Measurements from ENCODE around the gene MPPED1.

MPPED1 gene

DNA sequence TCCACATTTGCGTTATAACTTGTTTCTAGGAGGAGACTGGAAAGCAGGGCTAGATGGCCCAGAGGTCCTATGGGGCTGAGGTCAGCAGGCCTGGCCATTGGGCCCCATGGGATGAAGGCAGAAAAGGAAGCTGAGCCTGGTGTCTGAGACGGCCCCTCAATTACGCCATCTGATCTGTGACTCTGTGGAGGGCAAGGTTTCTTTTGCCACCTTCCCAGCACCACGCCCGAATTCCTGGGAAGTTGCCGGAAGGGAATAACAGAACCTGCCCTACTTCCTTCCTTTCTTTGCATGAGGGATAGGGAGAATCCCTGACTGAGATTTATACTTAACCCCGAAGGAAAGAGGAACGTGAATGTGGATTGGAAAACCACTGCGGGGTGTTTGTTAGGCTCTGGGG is 118.1 kb downstream of the MPPED1 start:
- no peak for DNase-seq

GRCh38 chr22:43530349-43531201 is 118.8 kb downstream of the MPPED1 start:
- no peak for DNase-seq

GRCh38 chr22:43531651-43532050 is 119.8 kb downstream of the MPPED1 start:
- DNase-seq, result no peak

DNA sequence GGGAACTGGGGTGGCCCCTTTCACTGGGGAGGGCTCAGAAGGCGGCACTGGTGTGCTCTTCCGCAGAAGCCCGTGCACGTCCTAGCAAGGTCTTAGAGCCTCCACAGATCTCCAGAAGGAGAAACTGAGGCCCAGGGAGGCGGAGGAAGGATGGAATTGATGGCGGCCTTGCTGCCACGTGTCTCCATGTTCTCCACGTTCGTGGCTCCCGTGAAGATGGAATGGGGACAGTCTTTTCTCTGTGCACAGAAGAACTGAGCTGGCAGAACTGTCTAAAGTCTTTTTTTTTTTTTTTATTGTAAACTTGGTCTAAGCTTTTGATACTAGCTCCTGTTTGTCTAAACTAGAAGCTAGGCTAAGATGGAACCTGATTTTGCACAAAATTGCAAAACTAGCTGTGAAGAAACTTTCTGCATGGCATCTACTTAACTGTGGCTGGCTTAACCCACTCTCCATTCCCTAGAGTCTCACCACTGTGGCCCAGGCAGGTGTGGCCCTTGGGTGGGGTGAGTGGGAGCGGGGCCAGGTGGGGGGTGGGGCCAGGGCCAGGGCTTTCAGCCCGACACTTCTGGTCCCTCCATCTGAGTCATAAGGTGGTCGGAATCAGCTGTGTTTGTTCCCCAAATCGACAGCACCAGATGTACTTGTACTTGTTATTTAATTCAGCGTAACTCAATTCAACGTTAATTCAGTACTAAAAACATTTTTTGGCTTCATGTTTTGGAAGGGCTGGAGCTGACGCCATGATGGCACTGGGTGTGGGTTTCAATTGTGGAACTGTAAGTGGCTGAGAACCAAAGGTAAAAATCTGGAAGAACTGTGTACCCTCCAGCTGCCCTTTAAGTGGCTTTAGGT is 120.7 kb downstream of the MPPED1 start:
- no peak for DNase-seq

GRCh38 chr22:43533156-43533530 is 121.3 kb downstream of the MPPED1 start:
- DNase-seq, result no peak

DNA sequence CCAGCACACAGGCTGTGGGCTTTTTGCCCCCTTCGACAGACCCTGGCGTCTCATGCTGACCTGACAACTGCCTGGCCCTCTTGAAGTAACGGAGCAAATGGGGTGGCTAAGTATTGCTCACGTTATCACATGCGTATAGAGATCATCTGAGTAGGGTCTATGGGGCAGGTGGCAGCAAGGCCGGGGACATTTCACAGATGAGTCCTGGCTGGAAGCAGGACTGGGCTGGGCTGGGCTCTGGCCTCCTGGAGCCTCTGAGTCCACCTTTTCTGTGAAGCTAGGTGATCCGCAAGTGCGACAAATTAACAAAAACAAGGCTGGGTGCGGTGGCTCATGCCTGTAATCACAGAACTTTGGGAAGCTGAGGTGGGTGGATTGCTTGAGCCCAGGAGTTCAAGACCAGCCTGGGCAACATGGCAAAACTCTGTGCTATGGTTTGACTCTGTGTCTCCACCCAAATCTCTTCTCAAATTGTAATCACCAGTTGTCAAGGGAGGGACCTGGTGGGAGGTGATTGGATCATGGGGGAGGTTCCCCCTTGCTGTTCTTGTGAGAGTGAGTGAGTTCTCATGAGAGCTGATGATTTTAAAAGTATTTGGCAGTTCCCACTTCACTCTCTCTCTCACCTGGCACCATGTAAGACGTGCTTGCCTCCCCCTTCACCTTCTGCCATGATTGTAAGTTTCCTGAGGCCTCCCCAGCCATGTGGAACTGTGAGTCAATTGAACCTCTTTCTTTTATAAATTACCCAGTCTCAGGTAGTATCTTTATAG is 122.0 kb downstream of the MPPED1 start:
- no peak for DNase-seq

DNA sequence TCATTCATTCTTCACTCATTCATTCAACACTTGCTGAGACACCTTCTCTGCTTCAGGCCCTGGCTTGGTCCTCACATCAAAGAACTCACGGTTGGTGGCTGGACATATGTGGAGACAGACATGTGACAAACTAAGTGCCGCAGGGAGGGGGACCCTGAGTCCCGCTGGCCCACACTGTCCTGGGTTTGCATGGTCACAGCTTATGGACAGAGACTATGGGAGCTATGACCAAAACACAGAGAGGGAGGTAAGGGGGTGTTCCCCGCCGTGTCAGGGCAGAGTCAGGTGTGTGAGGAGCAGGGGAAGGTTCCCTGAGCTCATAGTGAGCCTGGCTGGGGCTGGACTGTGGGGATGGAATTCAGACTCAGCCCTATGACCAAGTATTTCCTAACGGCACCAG is 123.1 kb downstream of the MPPED1 start:
- DNase-seq, result no peak

- DNase-seq, result no peak
These were observed 123.5 kb downstream of the MPPED1 start for GRCh38 chr22:43535336-43535735.

DNA sequence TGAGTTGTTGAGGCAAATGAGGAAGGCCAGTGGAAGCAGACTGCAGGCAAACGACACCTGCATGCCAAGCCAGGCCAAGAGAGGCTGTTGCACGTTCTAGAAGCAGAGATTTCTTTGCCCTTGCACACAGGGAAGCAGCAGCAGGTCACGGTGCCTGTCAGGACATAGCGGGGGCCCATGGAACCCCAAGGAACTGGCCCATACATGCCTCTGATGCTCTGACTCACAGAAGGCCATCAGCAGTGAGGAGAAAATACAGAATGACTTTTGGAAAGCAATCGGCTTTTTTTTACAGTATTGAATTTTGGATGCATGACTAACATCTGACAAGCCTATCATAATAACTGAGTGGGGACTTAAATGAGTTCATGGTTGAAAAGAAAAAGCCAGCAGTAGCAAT is 123.9 kb downstream of the MPPED1 start:
- no peak for DNase-seq

DNA sequence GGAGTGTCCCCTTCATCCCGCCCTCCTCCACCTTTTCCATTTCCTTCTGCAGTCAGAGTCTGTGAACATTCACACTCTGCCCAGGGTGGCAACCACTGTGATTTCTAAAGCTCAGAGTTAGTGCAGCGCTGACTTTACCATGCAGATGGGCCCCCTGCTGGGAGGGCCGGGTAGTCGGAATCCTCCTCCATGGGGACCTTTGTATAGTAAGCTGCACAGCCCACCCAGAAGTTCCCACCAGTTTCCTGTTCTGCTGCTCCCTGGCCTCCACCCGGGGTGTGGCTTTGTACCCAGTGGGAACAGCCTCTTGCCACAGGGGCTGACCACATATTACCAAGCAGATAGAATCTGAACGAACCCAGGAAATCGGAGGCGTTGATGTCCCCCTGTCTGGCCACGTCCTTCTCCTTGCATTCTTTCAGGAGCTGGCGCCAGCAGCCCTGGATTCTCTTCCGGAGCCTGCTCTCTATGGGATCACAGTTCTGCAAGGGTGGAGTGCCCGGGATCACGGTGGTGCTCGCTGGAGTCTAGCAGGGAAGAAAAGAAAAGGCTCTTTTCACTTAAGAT is 125.3 kb downstream of the MPPED1 start:
- DNase-seq, result no peak

GRCh38 chr22:43539572-43540528 is 128.0 kb downstream of the MPPED1 start:
- no peak for DNase-seq

DNA sequence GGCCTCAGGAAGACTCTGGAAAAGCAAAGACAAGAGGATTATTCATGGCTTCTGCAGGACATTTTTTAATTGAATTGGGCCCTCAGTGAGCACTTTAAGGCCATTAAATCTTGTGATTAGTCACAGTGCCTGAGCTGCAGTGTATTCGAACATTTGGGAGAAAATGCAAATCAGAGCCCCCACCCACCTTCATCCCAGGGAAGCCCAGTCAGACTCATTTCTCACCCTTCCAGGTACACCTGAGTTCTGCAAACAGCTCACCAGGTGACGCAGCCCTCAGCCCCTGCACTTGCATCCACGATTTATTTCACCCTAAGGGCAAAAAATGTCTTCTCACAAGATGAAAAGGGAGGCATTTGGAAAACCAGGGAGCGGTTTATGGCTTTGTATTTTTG is 128.7 kb downstream of the MPPED1 start:
- no peak for DNase-seq

DNA sequence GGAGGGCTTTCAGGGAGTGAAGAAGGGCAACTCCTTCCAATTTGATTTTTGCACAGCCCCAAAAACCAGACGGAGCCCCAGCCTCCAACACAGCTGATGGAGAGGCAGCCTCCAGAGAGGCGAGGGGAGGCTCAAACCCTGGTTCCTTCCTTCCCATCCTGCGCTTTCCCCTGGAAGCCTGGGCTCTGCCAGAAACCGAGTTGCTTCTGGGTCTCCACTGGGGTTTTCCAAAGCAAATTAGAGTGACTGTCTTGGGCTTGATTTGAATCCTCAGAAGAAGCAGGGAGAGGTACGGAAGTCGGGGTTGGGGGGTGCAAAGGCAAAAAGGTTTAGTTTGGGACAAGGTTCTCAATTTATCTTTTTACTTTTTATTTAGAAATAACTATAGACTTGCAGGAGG is 129.2 kb downstream of the MPPED1 start:
- DNase-seq, result no peak

- DNase-seq, result no peak
These were observed 129.9 kb downstream of the MPPED1 start for GRCh38 chr22:43541462-43542407.

DNA sequence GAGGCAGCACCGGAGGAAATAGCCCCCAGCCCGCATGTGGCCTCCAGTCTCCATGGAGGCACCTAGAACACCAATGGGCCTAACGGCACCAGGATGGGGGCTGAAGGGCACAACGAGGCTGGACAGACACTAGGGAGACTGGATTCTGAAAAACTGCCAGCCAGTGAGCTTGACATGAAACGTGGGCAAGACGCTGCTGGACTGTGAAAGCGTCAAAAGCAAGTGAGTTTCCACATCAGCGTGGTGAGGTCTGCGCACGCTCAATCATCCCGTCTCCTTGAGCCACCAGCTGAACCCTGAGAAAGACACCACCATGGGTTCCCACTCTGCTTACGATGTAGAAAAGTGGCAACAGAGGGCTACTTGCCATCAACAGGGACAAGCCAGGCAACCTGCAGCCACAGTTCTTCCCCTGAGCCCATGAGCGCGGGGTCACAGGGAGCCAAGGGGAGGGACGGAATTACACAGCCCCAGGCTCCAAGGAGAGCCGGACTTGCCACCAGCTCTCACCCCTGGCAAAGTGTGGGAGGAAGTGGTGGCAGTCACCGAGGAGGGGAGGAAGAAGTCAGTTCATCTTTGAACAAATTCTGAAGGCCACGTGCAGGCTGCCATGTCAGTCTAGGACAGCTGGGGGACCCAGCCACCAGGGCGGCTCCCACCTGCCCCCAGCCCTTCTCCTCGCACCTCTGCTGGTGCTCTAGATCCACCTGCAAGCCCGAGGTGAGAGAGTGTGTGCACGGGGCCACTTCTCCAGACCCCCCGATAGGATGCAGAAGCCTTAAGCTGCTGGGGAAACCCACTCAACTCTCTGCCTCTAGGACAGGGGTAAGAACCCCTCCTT is 131.1 kb downstream of the MPPED1 start:
- no peak for DNase-seq

DNA sequence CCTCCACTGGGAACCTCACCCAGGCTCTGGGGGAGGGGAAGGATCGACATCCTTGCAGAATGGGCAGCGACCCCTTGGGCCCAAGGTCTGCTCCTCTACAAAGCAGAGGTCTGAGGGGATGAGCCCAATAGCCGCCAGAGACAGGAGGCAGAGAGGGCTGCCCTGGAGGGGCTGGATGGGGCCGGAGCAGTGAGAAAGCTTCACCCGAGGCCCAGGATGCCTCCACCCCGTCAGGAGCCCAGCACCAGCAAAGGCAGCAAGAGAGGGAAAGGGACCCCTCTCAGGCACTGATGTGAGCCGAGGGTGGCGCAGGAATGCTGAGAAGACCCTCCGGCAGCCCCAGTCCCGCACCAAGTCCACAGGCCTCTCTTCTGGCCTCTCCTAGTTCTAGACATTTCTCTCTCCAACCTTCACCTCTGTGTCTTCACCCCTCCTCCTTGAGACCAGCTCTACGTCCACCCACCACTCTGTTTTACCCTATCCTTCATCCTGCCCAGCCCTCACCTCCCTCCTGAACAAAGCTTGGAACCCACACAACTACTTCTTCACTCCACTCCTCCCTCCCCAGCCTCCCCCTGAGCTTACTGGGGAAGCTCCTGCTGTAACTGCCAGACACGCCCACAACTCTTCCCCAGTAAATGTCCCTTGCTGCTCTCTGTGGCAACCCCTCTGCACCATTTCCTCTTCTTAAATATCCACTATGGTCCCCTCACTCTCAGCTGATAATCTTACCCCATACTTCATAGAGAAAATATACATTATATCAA is 131.9 kb downstream of the MPPED1 start:
- DNase-seq, result no peak

- no peak for DNase-seq
These were observed 132.5 kb downstream of the MPPED1 start for GRCh38 chr22:43544289-43544673.

DNA sequence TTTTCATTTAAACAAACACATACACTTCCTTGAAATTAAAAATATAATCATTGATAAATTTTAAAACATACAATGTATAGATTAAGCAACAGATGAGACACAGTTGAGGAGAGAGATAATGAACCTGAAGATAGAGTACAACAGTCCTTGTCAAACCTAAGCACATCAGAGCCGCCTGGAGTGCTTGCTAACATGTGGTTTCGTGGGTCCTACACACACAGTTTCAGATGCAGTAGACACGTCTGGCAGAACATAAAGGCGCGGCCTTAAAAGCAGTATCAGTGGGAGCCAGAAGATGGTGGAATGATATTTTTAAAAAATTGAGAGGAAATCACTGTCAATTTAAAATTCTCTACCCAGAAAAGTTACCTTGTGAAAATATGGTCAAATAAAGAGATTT is 134.4 kb downstream of the MPPED1 start:
- no peak for DNase-seq
